Renal cortical epithelial cell (primary cell): ENCODE measurements around the gene CBY2. TPM values are rescaled to one million over a fixed set of nuclear protein-coding genes. Genes with fewer than 3 reads are reported as not detected.

Experiments used
- DNase-seq: peaks from one replicate; pipeline ENCODE4 v3.0.0-alpha.2; 2011; ENCODE audit warnings: low read depth
- total RNA-seq: library from RNA; depleted of rRNA; stranded (reverse); fragments of >200 nt; gene quantifications from 2 replicates; pipeline ENCODE4 v1.2.3, GENCODE V29; 2014

CBY2 gene
- total RNA-seq, 1 donor from 2014 or later = 0.05 TPM

- no peak for DNase-seq
Measured at GRCh38 chr13:45702869-45703391, 810 bp downstream of the CBY2 start.

- DNase-seq = no peak
Measured at GRCh38 chr13:45704211-45704739, 2.2 kb downstream of the CBY2 start.

DNA sequence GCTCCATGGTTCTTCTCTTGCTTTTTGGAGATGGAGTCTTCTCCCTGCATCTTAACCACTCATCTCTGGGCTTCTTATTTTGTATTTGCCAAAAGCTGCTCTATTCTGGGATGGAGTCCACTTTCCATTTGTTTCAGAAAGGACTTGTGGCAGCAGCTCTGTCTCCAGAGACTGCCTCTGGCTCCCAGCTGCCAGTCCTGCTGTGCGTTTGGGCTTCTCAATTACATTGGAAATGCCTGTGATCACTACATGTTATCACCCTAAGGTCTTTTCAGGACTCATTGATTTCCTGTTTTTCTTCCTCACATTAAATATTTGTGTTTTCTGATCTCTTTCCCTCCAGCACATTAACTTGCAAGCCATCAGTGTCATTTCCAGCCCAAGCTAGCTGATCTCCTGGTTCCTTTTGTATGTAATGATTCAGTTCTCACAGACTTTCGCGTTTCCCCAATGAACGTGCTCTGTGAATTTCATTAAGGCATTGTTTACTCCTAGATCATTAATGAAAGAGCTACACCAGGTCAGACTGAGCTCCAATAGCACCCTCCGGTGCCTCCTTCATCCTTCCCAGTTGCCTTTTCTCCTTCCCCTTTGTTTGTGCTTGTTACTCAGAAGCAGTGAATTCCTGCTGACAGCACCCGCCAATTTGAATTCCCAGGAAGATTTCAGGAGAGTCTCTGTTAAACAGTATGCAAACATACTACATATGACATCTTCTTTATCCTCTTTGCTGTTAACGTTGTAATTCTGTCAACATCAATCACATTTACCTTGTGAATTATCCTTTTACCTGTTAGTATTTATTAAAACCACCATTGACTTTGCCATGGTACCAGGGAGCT, 3.0 kb downstream of the CBY2 start:
- peak; percentile 59 for DNase-seq

GRCh38 chr13:45705918-45706317, 3.8 kb downstream of the CBY2 start:
- no peak for DNase-seq

DNA sequence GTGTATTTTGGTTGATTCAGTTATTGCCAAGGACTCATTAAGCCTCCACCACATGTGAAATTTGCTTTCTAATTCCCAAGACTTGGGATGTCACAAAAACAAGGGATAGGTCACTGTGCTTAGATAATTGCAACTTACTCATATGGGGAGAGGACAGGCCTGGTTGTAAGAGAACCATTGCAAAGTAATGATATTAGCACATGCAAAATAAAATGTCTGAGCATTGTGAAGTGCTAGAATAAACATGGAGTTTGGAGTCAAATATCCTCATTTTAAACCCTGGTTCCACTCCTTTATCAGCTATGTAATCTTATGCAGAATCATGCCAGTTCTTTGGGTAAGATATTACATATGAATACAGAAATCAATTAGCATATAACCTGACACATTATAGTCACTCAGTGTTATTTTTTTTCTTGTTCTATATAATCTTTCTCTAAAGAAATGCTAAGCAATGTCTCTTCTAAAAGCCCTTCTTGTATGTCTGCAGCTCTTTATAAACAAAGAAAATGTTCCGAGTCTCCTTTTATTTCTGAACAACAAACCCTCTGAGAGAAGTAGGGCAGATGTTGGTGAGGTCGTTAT, 5.5 kb downstream of the CBY2 start:
- DNase-seq = no peak

DNA sequence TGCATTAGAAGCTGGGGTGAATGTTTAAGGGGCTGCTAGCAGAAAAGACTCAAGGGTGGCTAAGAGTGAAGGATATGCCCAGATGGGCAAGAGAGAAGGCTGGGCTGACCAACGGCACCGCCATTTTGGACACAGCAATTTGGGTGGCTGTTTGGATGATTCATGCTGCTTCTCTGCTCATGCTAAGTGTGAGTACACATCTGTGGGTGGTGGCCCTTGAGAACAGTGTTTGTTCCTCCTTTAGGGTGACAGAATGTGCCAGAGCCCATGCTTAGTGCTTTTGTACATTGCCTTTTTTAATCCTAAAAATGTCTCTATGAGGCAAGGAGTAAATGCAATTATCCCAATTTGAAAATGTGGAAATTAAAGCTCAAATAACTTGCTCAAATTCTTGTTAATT, 9.8 kb downstream of the CBY2 start:
- no peak for DNase-seq

- no peak for DNase-seq
Measured at GRCh38 chr13:45713106-45713690, 11.1 kb downstream of the CBY2 start.

DNA sequence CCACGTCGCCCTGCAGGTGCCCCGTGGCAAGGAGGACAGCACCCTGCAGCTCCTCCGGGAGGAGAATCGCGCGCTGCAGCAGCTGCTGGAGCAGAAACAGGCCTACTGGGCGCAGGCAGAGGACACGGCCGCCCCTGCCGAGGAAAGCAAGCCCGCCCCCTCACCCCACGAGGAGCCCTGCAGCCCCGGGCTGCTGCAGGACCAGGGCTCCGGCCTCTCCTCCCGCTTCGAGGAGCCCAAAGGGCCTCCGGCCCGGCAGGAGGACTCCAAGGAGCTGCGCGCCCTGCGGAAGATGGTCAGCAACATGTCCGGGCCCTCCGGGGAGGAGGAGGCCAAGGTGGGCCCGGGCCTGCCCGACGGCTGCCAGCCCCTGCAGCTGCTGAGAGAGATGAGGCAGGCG, 11.6 kb downstream of the CBY2 start:
- DNase-seq = no peak

DNA sequence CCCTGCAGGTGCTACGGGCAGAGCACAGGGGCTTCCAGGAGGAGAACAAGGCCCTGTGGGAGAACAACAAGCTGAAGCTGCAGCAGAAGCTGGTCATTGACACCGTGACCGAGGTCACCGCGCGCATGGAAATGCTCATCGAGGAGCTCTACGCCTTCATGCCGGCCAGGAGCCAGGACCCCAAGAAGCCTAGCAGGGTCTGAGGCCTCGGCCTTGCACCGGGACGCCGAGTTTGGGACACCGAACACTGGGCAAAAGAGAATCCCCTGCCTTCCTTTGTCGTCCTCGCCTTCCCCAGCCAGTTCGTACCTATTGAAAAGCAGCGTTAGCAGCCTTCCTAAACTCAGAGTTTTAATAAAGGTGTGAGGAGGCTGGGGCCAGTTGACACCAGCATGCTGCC, 12.1 kb downstream of the CBY2 start:
- no peak for DNase-seq

GRCh38 chr13:45715351-45715750, 13.2 kb downstream of the CBY2 start:
- no peak for DNase-seq

DNA sequence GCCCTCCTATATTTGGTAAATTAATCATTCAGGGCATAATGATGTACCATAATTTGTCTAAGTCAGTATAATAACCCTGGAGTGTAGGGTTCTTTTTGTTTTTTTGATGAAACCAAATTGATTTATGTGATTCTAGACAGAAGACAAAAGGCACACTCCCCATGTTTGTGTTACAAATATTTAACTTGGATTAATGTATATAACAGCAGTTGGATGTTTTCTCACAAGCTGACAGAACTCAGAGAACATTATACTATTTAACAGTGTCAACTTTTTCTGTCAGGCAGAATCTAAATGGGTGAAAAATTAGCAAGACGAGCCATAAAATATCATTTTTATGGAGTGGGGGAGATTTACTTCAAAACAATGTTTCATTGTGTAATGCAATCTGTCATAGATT, 15.2 kb downstream of the CBY2 start:
- no peak for DNase-seq

DNA sequence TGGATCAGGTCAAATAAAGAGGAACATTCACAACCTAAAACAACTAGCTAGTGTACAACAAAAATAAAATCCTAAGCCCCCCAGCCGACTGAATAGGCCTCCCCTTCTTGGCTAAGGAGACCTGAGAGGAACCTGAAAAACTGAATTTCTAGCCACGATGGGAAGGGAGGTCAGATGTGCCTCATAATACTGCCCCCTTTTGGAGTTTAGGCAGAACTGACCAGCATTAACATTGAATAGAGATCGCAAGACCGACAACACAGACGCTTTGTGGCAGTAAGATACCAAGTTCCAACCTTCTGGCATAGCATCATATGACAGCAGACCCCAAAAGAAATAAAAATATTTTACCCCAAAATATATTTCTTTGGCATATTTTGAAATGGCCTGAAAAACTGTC, 15.9 kb downstream of the CBY2 start:
- no peak for DNase-seq

GRCh38 chr13:45718992-45719391, 16.9 kb downstream of the CBY2 start:
- DNase-seq = peak; percentile 90

DNA sequence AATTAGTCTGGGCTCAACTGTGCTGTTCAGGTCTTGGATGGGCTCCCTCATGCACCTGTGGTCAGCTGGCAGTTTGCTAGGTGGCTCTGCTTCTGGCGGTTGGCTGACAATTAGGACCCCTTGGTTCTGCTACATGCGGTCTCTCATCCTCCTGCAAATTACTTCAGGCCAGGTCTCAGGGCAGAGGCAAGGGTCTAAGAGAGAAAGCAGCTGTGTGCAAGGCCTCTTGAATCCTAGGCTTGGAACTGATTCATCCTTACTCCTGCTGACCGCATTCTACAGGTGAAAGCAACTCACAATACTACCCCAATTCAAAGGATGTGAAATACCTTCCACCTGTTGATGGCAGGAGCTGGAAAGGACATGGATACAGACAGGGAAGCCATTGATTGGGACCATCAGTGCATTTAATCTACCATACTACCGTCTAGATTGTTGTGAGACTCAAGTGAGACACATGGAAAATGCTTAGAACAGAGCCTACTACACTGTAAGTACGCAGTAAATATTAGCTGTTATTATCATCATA, 19.1 kb downstream of the CBY2 start:
- no peak for DNase-seq

- no peak for DNase-seq
Measured at GRCh38 chr13:45723798-45724197, 21.7 kb downstream of the CBY2 start.

DNA sequence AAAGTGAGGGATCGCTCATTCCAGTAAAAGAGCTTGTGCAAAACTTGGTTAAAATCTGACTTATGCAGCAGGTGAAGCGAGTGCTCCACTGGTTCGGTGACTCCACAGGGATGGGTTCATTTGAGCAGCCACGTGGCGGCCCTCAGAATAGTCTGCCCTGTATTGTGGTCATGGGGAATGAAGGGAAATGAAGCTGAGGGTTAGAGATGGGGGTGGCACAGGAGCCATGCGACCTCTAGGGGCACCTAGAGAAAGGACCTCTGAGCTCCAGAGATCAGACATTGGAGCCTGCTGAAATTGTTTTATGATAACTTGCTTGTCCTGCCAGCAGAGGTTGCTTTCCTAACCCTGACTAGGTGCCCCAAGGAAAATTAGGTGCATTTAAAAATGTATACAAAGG, 26.6 kb downstream of the CBY2 start:
- no peak for DNase-seq

- no peak for DNase-seq
Measured at GRCh38 chr13:45731455-45731854, 29.3 kb downstream of the CBY2 start.

DNA sequence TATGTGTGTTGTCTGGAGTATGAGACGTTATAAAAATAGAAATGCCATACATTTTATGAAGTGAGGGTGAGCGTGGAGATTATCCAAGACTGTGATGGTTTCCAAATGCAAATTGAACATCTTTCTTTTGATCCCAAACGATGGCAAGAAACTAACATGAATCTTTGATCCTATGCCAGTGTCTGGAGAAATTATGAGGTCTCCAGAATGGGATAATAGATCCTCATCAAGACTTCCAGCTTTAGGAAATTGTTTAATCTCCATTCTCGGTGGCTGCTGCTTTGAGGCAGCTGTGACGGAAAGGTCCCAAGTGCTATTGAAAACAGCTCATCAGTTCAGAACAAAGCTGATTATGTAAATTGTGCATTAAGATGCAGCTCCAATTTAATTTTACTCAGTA, 30.8 kb downstream of the CBY2 start:
- no peak for DNase-seq

DNA sequence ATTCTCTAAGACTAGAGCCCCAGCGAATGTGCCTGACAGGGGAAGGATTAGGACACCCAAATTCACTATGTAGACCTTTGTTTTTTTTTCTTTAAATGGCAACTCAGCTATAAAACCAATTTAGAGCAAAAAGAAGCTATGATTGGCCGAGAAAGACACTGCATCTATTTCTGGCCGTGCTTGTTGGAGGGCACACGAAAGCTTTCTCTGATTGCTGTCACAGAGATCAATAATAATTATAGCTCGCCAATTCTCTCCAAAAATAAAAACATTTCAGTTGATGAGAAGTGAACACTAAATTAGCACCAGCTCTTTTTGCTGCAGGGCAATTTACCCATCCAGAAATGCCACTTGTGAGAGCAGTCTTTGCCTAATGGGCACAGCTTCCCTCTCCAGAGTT, 31.2 kb downstream of the CBY2 start:
- DNase-seq = no peak

GRCh38 chr13:45737571-45738017, 35.5 kb downstream of the CBY2 start:
- DNase-seq = no peak

- no peak for DNase-seq
Measured at GRCh38 chr13:45742985-45743384, 40.9 kb downstream of the CBY2 start.

DNA sequence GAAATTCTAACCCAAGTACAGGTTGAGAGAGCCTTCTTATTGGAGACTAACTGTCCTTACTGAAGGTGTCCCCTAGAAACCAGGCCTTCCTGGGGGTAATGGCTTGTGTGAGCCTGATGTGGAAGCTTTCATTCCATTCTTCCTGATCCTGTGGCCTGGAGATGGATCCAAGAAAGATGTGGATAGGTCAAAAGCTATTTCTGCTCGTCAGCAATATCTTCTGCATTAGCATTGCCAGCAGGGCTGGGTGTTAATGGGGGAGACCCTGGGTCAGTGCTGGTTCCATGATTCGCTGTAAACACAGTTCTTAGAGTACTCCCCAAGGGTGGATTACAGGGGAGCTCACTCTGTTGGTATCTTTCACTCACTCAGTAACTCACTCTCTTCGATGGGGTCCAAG, 42.9 kb downstream of the CBY2 start:
- DNase-seq = no peak
